NCI-H345 treated with DMSO at 0.1 percent for 48 hours (cell line): ENCODE data around the gene ARHGAP23.
"Not testable (repeated sequence)": the region's sequence is repeated elsewhere in the genome, so short reads cannot be mapped to it uniquely, and the experiment has no call there.

Experiments
- DNase-seq: peaks from one replicate; lab custom pipeline; 2025; ENCODE audit not compliant: unreplicated experiment; lab: John Stamatoyannopoulos, UW

Gene ARHGAP23

DNA sequence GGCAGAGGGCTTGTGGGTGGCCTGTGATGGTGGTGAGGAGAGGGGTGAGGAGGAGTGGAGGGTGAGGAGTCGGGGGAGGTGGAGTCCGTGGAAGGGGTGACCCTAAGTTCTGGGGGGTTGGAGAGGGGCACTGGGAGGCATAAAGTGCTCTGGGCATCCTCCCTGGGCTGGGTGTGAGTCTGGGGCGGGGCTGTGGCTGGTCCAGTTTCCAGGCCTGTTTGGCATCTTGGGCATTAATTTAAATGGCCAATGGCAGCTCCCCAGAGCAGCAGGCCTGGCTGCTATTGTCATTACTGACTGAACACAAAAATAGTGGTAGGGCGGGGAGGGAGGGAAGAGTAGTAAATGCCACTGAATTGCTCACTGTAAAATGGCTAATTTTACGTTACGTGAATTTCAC lies 7.7 kb upstream of the ARHGAP23 start:
- no peak for DNase-seq

DNA sequence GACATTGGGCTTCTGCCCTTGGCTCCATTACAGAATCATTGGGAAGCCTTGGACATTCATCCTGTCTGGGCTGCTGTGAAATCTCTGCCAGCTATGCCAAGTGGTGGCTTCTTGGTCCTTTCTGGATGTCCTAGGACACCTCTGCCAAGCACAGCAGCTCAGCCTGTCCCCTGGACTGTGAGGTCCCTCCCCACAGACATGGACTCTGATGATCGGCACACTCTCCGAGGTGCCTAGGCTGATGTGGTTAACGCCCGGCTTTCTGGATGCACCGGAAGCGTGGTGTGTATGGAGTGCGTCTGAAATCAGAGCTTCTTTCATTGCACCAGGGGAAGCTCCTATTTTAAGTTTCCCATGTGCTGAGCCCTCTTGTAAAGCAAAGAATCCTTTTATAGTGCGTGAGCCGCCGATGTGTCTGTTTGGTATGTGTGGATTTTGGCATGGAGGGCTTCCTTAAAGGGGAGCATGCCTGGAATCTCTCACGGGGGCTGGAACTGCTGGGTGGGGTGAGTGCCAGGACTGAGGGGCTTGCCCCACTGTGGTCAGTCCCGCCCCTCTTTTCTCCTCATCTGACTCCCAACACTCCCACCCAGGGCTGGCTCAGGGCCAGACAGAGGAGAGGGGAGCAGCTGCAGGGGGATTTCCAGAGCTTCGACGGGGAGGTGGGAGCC lies 7.0 kb upstream of the ARHGAP23 start:
- DNase-seq, result no peak

DNA sequence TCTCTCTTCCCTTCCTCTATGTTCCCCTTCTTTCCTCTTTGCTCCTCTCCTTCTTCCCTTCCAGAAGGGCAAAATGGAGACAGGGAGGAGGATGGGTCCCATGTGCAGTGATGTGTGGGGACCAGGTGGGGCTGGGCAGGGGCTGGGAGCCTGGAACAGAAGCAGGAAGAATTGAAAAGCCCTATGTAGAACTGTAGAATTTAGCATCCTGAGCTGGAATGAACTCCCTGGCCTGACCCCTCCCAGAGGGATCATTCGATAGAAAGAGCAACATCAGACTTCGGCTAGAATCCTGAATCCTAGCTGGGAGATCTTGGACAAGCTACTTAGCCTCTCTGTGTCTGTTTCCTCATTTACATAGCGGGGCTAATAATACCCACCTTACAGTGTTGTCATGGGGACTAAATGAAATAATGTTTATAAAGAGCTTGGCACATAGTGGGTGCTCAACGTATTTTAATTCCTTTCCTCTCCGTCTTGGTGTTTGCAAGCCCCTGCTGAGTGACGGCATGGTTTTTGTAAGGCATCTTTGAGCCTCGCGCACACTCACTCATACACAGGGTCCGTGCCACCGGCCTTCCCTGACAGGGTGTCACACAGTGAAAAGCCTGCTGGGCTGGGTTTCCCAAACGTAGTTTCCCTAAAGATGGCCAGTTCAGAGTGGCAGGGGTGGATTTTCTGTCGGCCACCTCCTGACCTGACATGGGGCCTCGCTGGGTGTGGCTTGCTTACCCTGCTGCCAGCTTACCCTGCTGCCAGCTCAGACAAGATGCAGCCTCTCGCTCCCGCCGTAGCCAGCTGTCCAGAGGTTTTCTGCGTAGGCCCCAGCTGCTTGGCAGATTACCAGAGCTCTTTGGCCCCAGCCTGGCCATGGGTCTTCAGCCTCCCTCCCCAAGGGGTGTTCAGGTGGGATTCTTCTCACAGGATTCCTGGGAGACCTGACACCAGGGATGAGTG lies 6.1 kb upstream of the ARHGAP23 start:
- DNase-seq, result no peak

DNA sequence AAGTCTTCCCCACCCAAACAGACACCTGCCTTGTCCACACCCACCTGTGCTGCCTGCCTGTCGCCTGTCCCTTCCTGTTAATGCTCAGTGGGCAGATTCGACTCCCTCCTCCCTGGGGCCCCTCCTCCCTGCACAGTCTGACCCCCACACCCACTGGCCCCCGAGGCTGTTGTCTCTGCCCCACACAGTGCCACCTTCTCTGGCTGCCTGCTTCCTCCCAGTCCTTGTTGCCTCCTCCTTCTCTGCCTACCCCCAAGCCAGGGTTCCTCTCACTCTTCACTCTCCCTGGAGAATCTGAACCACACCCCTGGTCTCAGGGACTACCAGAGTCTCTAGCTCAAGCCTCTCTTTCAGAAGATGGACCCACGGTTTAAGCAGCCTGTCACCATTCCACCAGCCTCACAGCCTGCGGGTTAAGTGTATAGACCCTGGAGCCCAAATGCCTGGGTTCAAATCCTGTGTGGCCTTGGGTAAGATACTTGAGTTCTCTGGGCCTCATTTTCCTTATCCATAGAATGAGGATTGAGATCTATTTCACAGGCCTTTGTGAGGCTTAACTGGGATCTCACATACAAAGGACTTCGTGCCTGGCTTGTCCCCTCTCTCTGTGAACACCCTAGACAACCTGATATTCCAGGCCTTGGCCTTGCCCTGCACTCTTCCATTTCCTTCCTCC lies 3.8 kb upstream of the ARHGAP23 start:
- DNase-seq, result no peak

DNA sequence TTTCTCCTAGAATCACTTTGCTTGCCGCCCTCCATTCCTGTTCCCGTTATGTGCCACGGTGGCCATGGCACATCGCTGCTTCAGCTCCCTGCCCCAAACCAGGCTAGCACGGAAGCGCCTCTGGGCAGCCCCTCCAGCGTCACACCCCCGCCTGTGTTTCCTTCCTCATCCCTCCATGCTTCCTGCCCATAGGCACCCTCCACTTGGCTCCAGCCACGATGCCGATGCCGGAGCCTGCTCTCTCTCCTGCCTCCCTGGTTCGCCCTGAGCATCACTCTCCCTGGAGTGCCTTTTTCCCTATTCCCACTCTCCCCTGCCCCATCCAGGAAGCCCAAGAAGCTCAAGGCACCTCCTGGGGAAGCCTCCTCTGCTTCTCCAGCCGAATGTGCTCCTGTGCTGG lies 3.2 kb upstream of the ARHGAP23 start:
- no peak for DNase-seq

DNA sequence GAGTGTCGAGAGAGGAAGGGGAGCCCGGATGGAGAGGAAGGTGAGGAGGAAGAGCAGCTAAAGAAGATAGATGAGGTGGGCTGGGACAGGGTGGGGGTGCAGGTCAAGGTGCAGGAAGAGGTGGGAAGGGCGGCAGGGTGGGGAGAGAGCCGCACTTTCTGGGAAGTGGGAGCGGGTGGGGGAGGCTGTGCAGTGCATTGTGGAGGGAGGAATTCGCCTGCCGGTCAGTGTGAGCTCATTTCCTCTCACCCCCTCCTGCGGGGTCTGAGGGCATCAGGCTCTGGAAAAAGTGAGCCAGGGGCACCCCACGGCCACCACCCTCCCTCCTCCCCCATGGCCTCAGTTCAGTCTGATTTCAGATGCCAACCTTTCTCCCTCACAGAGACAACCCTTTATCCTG lies 2.5 kb upstream of the ARHGAP23 start:
- no peak for DNase-seq

DNA sequence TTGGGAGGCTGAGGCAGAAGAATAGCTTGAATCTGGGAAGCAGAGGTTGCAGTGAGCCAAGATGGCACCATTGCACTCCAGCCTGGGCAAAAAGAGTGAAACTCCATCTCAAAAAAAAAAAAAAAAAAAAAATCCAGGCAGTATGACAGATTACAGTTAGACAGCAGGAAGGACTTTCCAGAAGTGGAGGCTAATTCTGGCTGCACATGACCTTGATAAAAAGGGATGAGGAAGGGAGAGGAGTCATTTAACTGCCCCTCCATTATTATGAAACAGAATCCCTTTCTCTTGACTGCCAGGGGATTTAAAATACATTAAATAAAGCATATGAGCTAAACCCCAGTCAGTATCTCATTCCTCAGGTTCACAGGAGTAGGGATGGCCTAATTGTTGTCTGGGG lies 1.8 kb upstream of the ARHGAP23 start:
- DNase-seq, result no peak

DNA sequence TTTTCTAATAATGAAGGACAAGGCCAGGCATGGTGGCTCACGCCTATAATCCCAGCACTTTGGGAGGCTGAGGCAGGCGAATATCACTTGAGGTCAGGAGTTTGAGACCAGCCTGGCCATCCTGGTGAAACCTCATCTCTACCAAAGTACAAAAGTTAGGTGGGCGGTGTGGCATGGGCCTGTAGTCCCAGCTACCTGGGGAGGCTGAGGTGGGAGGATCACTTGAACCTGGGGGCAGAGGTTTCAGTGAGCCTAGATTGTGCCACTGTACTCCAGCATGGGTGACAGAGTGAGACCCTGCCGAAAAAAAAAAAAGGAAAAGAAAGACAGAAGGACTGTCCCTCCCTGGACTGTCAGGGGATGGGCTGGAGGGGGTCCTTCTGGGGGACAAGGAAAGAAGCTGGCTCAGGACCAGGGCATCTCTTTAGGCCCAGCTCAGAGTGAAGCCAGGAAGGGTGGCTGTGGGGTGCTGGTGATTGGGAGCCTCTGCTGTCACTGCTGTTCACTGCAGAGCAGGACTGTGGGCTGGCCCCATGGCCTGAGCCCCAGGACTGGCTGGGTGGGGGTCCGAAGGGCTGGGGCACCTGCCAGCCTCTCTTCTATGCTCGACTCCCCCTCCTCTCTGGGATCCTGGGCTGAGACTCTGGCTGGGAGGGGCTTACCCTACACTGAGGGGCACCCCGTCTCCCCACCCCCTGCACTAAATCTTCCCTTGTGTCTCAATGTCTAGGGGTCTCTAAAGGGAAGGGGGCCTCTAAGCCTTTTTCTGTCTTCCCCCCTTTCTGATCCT lies 909 bp upstream of the ARHGAP23 start:
- no peak for DNase-seq

DNA sequence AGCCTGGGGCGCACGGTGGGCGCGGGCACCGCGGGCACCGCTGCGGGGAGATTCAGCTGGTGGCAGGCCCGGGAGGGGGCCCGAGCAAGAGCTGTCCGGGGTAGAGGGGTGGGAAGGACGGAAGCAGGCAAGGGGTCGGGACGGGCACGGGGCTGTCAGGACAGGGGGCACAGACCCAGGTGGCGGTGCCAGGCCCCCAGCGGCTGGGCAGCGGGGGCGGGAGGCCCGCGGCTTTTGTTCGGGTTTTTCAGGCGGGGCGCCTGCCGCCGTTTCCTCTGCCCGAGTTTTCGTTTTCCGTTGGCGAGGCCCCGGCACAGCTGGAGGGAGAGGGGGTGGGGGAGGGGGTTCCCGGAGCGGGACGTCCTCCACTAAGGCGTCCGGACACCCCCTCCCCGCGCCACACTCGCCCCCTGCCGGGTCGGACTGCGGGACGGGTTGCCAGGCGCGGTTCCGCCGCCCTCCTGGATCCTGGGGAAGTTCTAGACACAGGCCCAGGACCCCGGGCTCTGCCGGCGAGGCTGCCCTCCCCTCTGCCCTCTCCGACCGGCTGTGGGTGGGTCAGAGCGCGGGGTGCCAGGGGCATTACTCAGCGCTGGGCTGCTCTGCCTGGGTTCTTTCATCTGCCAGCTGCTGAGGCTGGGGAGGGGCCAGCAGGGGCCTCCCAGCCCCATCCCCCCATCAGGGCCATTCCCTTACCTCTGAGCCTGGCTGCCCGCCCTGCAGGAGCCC lies 543 bp downstream of the ARHGAP23 start:
- no peak for DNase-seq

DNA sequence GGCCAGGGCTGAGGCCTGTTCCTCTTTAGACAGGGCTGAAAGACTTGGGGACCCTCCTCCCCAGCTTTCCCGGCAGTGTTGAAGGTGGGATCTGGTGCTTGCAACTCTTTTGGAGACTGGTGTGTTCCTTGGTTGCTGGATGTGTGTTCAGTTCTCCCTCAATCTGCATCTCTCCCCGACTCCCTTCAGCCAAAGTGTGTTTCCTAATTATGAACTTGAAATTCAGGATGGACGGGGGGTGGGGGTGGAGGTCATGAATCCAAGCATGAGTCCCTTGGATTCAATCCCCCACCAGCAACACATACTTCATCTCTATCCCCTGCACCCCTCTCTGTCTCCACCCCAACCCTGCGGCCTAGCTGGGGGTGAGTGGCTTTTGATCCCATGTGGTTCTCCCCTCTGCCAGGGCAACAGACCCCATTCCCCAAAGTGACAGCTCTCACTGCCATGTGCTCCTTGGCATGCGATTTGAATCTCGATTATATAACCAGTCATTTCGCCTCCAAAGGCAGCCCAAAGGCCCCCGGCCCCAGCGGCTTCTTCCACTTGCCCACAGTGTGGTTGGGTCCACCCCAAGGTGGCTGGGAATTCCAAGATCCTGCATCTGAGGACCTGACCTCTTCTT lies 1.3 kb downstream of the ARHGAP23 start:
- no peak for DNase-seq

DNA sequence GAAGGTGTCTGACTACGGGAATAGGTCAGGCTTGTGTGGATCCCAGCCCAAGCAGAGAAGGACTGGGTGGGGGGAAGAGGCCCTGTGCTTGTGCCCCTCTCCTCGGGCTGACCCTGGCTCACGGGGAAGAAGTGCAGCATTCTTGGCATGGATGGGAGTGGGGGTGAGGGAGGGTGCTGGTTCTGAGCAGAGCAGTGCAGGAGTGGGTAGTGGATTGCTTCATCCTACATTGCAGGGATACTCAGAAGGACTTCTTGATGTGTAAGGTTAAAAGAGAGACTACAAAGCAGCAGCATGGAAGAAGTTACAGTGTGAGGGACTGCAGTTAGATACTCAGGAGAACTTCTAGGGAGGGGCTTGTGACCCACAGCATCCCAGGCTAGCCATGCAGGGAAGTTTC lies 2.1 kb downstream of the ARHGAP23 start:
- no peak for DNase-seq

DNA sequence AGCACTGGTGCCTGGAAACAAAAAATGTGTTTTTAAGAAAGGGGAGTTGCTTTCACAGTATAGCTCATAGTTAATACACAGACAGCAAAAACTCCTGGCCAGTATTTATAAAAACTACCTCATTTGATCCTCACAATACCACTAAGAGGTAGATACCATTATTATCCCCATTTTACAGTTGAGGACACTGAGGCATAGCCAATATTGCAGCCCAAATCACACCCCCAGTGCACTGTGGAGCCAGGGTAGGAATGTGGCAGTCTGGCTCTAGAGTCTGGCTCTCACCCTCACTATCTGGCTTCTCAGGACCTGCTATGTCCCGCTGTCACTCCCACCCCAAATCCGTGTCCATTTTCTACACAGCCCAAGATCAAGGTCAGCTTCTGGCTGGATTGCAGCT lies 2.6 kb downstream of the ARHGAP23 start:
- DNase-seq, result no peak

DNA sequence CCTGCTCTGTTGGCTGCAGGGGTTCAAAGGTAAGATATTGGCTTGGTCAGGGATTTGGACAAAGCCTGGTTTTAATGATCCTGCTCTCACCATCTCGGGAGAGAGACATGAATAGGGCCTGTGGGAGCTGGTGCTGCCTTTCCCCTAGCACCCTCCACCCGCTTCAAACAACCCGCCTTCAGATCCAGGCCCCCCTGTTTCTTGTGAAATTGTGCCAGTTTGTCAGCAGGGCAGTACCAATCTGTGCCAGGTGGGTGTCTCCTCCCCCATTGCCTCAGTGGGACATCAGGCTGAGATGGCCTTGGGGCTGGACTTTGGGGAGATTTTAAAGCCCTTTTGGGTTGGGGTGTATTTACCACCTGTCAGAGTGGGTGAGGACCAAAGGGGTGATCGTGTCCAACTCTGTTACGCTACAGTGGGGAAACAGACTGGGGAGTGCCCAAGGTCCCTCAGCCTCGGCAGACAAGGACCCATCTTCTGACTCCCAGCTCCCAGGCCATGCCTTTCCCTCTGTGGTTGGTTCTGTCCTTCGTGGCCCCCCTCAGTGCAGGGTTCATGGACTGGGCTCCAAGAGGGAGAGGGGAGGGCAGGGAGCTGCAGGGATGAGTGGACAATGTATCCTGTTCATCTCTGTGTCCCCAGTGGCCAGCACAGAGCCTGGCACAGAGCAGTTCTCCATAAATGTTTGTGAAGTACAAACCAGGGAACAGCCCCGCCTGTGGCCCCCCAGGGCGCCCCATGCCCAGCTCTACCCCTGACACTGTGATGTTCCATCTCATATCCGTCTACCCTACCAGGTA lies 3.3 kb downstream of the ARHGAP23 start:
- DNase-seq, result no peak

DNA sequence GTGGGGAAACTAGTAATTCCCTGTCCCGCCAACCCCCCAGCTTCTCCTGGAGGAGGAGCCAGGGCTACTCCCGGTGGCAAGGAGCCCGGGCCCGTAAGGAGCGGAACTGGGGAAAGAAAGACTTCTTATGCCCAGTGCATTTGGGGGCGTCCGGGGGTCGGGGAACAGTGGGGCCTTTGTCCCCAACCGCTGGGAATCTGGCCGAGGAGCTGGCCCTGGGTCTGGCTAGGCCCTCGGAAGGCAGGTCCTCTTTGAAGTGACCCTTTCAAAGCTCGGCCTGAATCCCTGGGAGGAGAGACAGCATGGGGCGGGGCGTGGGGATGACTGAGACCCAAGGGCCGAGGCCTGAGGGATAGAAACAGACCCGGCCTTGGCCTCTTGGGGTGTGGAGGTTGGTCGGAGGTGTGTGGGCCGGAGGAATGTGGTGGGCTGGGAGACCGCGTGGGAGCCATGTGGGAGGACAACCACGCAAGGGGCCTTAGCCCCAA lies 6.0 kb downstream of the ARHGAP23 start:
- DNase-seq, result no peak

DNA sequence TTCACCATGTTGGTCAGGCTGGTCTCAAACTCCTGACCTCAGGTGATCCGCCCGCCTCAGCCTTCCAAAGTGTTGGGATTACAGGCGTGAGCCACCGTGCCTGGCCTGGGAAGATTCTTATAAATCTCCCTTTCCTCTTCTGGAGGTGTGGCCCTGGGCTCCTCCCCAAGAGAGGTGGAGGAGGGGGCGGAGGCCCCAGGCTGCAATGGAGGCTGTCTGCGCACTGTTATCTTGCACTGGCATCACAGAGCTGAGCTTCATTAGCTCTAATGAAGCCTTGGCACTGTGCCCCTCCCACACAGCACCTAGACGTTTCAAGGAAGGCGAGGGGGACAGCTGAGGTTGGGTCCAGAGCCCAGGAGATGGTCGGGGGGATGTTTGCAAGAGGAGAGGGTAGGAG lies 7.5 kb downstream of the ARHGAP23 start:
- DNase-seq, result no peak

DNA sequence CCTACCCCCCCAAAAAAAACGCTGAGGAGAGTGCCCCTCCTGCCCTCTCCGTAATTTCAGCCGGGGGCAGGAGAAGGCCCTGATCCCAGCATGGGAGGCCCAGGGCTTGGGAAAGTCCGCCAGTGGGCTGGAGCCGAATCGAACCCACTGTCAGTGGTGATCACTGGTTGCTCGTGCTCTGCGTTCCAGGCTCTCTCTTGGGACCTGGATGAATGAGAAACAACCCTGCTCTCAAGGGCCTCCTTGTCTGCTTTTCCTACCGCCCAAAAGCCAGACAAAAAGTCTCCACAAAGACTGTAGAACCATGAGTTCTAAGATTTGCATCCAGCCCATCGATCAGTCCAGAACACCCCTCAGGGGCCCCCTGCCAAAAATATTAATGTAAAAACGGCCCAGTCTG lies 8.1 kb downstream of the ARHGAP23 start:
- DNase-seq, result no peak

DNA sequence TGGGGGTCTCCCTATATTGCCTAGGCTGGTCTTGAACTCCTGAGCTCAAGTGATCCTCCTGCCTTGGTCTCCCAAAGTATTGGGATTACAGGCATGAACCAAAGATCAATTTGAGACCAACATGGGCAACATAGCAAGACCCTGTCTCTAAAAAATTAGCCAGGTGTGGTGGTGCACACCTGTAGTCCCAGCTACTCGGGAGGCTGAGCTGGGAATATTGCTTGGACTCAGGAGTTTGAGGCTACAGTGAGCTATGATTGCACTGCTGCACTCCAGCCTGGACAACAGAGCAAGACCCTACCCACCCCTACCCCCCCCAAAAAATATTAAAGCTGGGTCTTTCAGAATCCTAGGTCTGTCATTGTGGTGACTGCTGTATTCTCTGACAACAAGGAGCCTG lies 9.0 kb downstream of the ARHGAP23 start:
- not testable (repeated sequence) for DNase-seq

DNA sequence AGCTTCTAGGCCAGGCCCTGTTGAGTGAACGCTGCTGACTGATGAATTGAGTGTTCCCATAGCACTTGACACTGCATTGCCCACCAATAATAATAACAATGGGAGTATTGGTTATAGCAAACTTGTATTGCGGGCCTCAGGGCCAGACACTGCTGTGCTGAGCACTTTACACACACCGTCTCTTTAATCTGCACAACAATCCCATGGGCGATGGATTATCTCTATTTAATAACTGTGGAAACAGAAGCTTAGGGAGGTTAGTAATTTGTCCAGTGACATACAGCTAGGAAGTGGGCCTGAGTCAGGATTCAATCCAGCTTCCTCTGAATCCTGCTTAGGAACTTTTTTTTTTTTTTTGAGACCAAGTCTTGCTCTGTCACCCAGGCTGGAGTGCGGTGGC lies 11.2 kb downstream of the ARHGAP23 start:
- DNase-seq, result no peak
